CD4-positive, alpha-beta T cell (primary cell): Measurements from ENCODE around the gene VAMP5. TPM values are rescaled to one million over a fixed set of nuclear protein-coding genes. Genes with fewer than 3 reads are reported as not detected.
"Not testable (repeated sequence)": the region's sequence is repeated elsewhere in the genome, so short reads cannot be mapped to it uniquely, and the experiment has no call there.

Experiments used
- ATAC-seq: fragments of 200-7000 bp; cut with Tn5 transposase; one replicate; pipeline ENCODE4 v1.10.0; 2022; ENCODE audit warnings: mild to moderate bottlenecking; ENCODE audit not compliant: poor library complexity
- CTCF ChIA-PET: fragments of 350-600 bp; sonication (Branson Sonifier 250); formaldehyde crosslinking; loops from one replicate; lab custom pipeline; 2021; ENCODE audit warnings: antibody characterized with exemption, inconsistent platforms; lab: Charles Lee
- POLR2A ChIA-PET: fragments of 350-600 bp; sonication (Branson Sonifier 250); formaldehyde crosslinking; loops from one replicate; lab custom pipeline; 2021; ENCODE audit warnings: antibody characterized with exemption, inconsistent platforms; lab: Charles Lee
- DNase-seq, 14 experiments: peaks; one replicate each; pipeline ENCODE4 v3.0.0-alpha.2; 2013 to 2020; ENCODE audit warnings: mixed read lengths in 2 of 14
- H3K27ac ChIP-seq, 2 donors: one replicate each; pipeline versions ENCODE4 v1.5.1 to v1.7.0; 2013; ENCODE audit warnings: low read length in 2 of 2, low read depth in 1 of 2, mild to moderate bottlenecking in 1 of 2
- H3K27me3 ChIP-seq, 2 experiments: 1 replicate in 1 of 2; 2 replicates in 1 of 2; pipeline versions ENCODE4 v1.6.1 to v1.7.0; 2013; ENCODE audit warnings: low read length in 2 of 2, control low read depth in 1 of 2, mild to moderate bottlenecking in 1 of 2, moderate library complexity in 1 of 2; ENCODE audit not compliant: insufficient read depth in 2 of 2, control insufficient read depth in 1 of 2
- H3K36me3 ChIP-seq: one replicate; pipeline ENCODE4 v1.6.1; 2013; ENCODE audit warnings: low read length, control low read depth; ENCODE audit not compliant: insufficient read depth
- H3K4me1 ChIP-seq: one replicate; pipeline ENCODE4 v1.6.1; 2013; ENCODE audit warnings: low read length, control low read depth; ENCODE audit not compliant: insufficient read depth
- H3K4me3 ChIP-seq: one replicate; pipeline ENCODE4 v1.5.1; 2013; ENCODE audit warnings: mild to moderate bottlenecking, low read length, moderate library complexity
- H3K9me3 ChIP-seq, 2 experiments: 1 replicate in 1 of 2; 2 replicates in 1 of 2; pipeline versions ENCODE4 v1.6.1 to v1.7.0; 2013; ENCODE audit warnings: low read length in 2 of 2, mild to moderate bottlenecking in 2 of 2, control low read depth in 1 of 2, moderate library complexity in 1 of 2; ENCODE audit not compliant: control insufficient read depth in 1 of 2, insufficient read depth in 1 of 2
- H3K27ac Mint-ChIP-seq: one replicate; pipeline ENCODE4 v1.8.0; 2020; ENCODE audit warnings: mixed read lengths
- H3K27me3 Mint-ChIP-seq: one replicate; pipeline ENCODE4 v1.8.0; 2021; ENCODE audit warnings: mixed read lengths
- H3K36me3 Mint-ChIP-seq: one replicate; pipeline ENCODE4 v1.8.0; 2021; ENCODE audit warnings: low read depth, mixed read lengths
- H3K4me1 Mint-ChIP-seq: one replicate; pipeline ENCODE4 v1.8.0; 2021; ENCODE audit warnings: low read depth, mixed read lengths
- H3K4me3 Mint-ChIP-seq: one replicate; pipeline ENCODE4 v1.8.0; 2020; ENCODE audit warnings: mild to moderate bottlenecking, mixed read lengths
- H3K9me3 Mint-ChIP-seq: one replicate; pipeline ENCODE4 v1.8.0; 2020; ENCODE audit warnings: mixed read lengths
- CTCF ChIP-seq: fragments of 200-600 bp; IDR thresholded peaks from one replicate; pipeline ENCODE4 v1.8.0; 2022; ENCODE audit warnings: antibody characterized with exemption, mild to moderate bottlenecking
- intact Hi-C, 2 experiments: fragments of 100-400 bp; cut with DNase I in 1 of 2; cut with micrococcal nuclease in 1 of 2; formaldehyde crosslinking; loops; one replicate each; pipeline versions ENCODE4 v1.15.1 to v1.9.0; 2023 to 2025; cut with DNase I, micrococcal nuclease
- total RNA-seq, 174 experiments: library from RNA in 2 of 174; stranded (reverse) in 2 of 174; gene quantifications; one replicate each; pipeline ENCODE4 v1.2.3 and lab custom pipeline; 2021 to 2026

VAMP5 gene
- total RNA-seq, 2 experiments from 2014 or later = 17.0 to 17.2 TPM

- peak; percentile 31 for TF ChIP-seq CTCF
- Histone ChIP-seq H3K27me3 (no peaks in the 10 kb centered on the region), H3K36me3 (peaks cover 36% of the 10 kb centered on the region), H3K27ac (peak within 1 kb of the TSS; percentile 40 to 44), H3K4me3 (peak within 1 kb of the TSS; percentile 97), H3K4me1 (peaks cover 39% of the 10 kb centered on the region), H3K9me3 (no peaks in the 10 kb centered on the region)
- Mint-ChIP-seq H3K4me3 (peak within 1 kb of the TSS; percentile 94), H3K36me3 (peaks cover 31% of the 10 kb centered on the region), H3K27me3 (no peaks in the 10 kb centered on the region), H3K27ac (peak within 1 kb of the TSS; percentile 76), H3K4me1 (peaks cover 30% of the 10 kb centered on the region), H3K9me3 (no peaks in the 10 kb centered on the region)
- DNase-seq = peak; percentile 67 to 93 (median 85)
- ATAC-seq = peak; percentile 90
- CTCF ChIA-PET = interaction anchor here (0.9 to 1.4 kb wide), 3 partner anchors 9 to 51 kb away, joined by 3 to 4 read pairs (median 3); partner anchors contain the start of gene C2orf68
- intact Hi-C loops = loop anchor here (2.0 to 5.0 kb wide), 3 partner anchors 14 to 180 kb away; partner anchors contain the start of genes GGCX (in 1 of the 2) and USP39 (in 1 of the 2)
- POLR2A ChIA-PET = interaction anchor here (0.7 to 2.9 kb wide), 9 partner anchors 9 to 695 kb away, joined by 3 to 23 read pairs (median 5); partner anchors contain the start of genes C2orf68, MAT2A and VAMP8
Observed at GRCh38 chr2:85602476-85603234, 18.4 kb downstream of the VAMP5 start, which contains the start of gene TMEM150A. Gene TMEM150A (minus strand): TSS chr2:85602698. CDS start chr2:85601948, 750 bp downstream.

GRCh38 chr2:85604133-85604444 lies 19.9 kb downstream of the VAMP5 start:
- H3K27me3 Mint-ChIP-seq, H3K4me3 ChIP-seq, CTCF ChIA-PET, H3K27ac ChIP-seq, H3K27me3 ChIP-seq, ATAC-seq, H3K9me3 Mint-ChIP-seq, H3K9me3 ChIP-seq, DNase-seq: not testable (repeated sequence)
- Histone ChIP-seq H3K36me3 (peaks cover 37% of the 10 kb centered on the region), H3K4me1 (peaks cover 43% of the 10 kb centered on the region)
- Mint-ChIP-seq H3K27ac (peak overlapping the region; percentile 21), H3K4me1 (peaks cover 44% of the 10 kb centered on the region), H3K36me3 (peaks cover 42% of the 10 kb centered on the region), H3K4me3 (peak overlapping the region; percentile 61)
- POLR2A ChIA-PET = interaction anchor here (1.2 to 1.9 kb wide), 2 partner anchors 12 to 43 kb away, joined by 4 to 13 read pairs; partner anchors contain the start of genes GGCX and USP39
- intact Hi-C loops = loop anchor here in 1 of 2 experiments (5.0 kb wide), 2 partner anchors 42 to 182 kb away; partner anchors contain the start of gene GGCX

GRCh38 chr2:85604568-85605339 lies 20.5 kb downstream of the VAMP5 start:
- no peaks in the 10 kb centered on the region for H3K27me3 ChIP-seq
- peaks cover 38% of the 10 kb centered on the region for H3K36me3 ChIP-seq
- no peak for ATAC-seq
- Mint-ChIP-seq H3K4me1 (peaks cover 47% of the 10 kb centered on the region), H3K36me3 (peaks cover 47% of the 10 kb centered on the region), H3K27me3 (no peaks in the 10 kb centered on the region), H3K9me3 (no peaks in the 10 kb centered on the region), H3K4me3 (peak overlapping the region; percentile 51), H3K27ac (peak overlapping the region; percentile 51)
- peaks cover 44% of the 10 kb centered on the region for H3K4me1 ChIP-seq
- DNase-seq = no peak
- intact Hi-C loops = loop anchor here in 1 of 2 experiments (5.0 kb wide), 2 partner anchors 42 to 182 kb away; partner anchors contain the start of gene GGCX
- H3K9me3 ChIP-seq = no peaks in the 10 kb centered on the region
- H3K4me3 ChIP-seq = no peak overlapping the region
- CTCF ChIA-PET = interaction anchor here (1.4 to 1.5 kb wide), 2 partner anchors 33 to 48 kb away, joined by 3 to 4 read pairs; no protein-coding TSS in a partner anchor
- POLR2A ChIA-PET = interaction anchor here (0.6 to 1.9 kb wide), 6 partner anchors 9 to 66 kb away, joined by 4 to 13 read pairs (median 4); partner anchors contain the start of genes GGCX, MAT2A, RNF181 and USP39
- no peak for TF ChIP-seq CTCF
- no peak overlapping the region for H3K27ac ChIP-seq
